GM11168 (cell line): ENCODE measurements around the gene GCSAM.

Source experiments
- in situ Hi-C: fragments of 300-500 bp; cut with MboI; formaldehyde crosslinking; loops from one replicate; pipeline ENCODE4 v1.12.0; 2022; ENCODE audit warnings: low sequenced_read_pairs; ENCODE audit not compliant: unreplicated experiment

The GCSAM gene

DNA sequence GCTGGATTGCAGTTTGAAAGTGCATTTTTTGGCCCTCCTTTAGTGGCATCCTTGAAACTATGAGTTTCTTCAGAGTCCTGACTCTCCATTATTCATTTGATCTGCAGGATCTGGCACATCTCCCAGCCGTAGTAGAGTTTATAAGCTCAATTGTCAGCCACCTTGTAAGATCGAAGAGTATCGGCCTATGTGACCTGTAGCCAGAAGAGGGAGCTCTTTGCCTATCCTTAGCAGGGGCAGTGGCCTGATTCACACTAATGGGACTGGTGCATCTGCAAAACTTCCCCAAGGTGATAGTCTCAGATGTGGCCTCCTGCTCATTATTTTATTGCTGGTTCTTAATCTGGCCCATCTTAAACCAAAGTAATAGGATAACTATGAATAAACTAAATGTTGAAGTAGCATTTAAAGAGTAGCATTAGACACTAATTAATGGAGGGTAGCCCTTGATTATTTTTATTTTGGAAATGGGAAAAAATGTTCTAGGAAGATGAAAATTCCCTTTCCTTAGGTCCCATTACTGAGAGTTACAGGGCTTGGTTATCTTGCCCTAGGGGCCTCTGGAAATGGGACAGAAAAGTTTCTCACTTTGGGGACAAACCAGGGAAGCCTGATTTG, 21.2 kb downstream of the GCSAM start:
- in situ Hi-C loops: loop anchor here (5.0 kb wide), 1 partner anchor 405 kb away; no protein-coding TSS in a partner anchor

- in situ Hi-C loops: no loop called here
Measured at GRCh38 chr3:112109322-112109721, 23.7 kb downstream of the GCSAM start.

- in situ Hi-C loops: no loop called here
Measured at GRCh38 chr3:112104774-112105173, 28.3 kb downstream of the GCSAM start.

DNA sequence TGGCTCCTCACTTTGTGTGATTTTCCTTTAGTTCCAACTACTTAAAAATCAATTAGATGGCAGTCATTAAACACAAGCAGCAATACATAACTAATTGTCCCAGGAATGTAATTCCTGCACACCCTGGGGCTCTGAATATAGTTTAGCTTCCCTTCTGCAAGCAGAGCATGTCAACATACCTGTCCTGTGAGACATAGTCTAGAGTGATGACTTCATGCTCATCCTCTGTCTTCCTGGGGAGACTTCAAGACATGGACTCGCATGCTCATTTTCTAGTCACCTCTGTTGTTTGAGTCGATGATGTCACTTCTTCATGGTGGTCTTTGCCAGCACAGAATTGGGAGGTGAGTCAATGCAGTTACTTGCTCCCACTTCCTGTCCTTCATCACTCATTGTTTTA, 31.1 kb downstream of the GCSAM start:
- in situ Hi-C loops: no loop called here

DNA sequence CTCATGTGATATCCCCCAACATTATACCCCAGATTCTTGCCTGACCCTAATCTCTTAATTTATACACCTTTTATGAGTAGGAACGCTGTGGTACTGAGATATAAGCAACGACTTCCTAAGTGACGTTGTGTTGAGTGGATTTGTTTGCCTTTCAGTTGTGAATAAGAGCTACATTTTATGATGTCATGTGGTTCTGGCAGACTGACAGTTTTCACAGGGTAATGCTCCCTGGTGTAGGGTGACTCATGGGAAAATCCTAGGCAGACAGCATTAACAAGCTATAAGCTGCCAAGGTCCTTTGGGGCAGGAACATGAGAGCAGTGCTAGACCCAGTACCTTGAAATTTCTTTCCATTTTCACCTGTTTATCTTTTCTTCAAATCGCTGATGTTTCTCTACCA, 35.7 kb downstream of the GCSAM start:
- in situ Hi-C loops: no loop called here

GRCh38 chr3:112096176-112096575, 36.9 kb downstream of the GCSAM start:
- in situ Hi-C loops: no loop called here

DNA sequence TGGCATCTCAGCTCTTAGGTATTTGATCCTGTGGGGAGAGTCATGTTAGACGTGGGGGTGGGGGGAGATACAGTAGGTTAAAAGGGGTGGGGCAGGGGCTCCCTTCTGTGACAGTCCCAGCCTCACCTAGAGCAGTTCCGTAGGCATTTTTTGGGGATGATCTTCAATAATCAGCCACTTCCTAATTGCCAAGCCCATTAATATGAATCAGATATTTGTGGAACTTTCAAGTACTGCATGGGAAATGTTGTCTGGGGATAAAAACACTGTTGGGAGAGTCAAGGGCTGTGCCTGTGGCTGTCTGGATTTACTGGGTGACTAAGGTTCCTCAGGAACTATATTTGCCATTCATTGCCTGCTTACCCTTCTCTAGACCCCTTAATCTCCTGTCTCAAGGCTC, 37.3 kb downstream of the GCSAM start:
- in situ Hi-C loops: no loop called here

GRCh38 chr3:112093180-112093522, 39.9 kb downstream of the GCSAM start:
- in situ Hi-C loops: no loop called here

DNA sequence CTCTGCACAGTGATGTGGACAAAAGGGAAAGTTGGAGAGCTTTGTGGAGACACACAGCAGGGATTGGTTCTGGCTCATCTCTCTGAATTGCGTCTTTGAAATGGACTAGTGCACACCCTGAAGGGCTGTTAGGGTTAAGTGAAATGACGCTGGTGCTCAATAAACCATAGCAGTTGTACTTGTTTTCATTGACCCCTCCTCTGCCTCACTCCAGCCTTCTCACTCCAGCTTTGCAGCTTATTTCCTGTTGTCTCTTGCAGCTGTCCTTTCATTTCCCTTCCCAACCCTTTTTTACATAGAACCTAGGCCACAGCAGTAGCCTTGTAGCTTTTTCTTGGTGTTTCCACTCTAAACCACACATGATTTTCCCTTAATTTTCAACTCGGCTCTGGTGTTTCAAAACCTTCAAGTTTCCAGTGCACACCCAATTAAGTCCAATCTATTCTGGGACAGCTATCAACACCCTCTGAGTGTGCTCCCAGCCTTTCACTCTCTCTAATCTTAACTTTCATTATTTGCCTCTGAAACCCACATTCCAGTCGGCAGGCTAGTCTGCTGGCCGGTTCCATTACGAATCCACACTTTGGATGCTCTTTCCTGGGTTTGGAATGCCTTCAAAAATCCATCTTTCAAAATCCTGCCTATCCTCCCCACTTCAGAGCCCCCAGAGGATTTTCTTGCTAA, 40.4 kb downstream of the GCSAM start:
- in situ Hi-C loops: no loop called here

GRCh38 chr3:112090887-112091586, 42.0 kb downstream of the GCSAM start:
- in situ Hi-C loops: no loop called here

DNA sequence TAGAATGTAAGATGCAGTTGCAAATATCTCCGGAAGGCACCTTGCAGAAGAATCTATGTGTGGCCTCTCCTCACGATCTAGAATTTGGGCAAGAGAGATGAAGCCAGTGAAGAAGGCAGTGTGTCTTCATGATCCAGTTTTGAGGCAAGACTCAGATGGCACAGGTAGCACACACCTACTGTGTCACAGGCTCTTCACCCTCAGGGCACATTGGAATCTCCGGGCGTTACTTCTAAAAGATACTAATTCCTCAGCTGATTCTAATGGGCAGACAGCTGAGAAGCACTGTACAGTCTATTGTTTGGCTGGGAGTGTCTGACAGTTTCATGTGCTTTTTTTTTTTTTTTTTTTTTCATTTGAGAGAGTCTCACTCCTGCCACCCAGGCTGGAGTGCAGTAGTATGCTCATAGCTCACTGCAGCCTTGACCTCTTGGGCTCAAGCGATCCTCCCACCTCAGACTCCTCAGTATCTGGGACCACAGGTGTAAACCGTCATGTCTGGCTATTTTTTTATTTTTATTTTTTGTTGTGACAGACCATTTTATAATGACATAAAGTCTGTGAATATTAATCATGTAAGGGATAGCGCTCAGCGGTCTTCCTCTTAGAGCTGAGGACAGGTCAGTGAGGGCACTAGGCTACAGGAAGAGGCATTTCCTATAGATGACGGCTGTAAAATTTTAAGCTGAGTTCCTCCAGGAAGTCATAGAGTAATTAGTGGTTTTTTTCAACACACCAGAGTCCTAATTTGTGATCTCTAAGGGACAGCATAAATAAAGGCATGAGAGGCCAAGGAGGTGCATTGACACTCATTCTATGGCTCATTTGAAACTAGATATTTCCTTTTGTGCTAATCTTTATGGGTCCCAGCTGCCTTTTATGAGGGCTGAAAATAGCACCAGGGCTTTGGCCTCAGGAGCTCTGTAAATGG, 42.8 kb downstream of the GCSAM start:
- in situ Hi-C loops: no loop called here

- in situ Hi-C loops: no loop called here
Measured at GRCh38 chr3:112088944-112089343, 44.1 kb downstream of the GCSAM start.

- in situ Hi-C loops: no loop called here
Measured at GRCh38 chr3:112087746-112088145, 45.3 kb downstream of the GCSAM start.

DNA sequence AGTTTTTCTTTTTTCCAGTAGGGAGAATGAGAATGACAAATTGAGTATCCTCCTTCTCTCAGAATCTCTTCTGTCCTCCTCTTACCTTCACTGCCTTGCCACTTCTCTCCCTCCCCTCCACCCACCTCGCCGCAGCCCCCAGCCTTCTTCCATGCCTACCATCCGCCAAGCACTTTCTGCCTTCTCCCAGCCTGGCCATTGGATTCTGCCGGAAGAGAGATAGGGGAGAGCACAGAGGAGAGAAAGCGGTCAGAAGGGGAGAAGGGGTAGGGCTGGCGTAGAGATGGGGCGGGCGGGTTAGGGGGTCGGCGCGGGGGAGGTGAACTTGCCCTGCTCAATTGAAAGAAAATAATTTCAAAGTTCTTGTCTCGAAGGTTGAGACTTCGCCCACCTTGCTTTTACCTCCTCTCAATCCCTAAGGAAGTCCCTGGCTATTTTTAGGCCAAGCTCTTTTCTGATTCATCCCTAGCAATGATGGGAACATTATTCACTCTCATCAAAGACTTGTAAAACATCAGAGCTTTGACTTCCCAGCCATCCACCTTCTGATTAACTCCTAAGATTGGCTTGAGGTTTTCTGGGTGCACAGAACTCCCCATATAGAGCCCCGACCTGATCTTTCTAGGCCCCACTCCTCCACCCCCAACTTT, 46.0 kb downstream of the GCSAM start:
- in situ Hi-C loops: no loop called here

DNA sequence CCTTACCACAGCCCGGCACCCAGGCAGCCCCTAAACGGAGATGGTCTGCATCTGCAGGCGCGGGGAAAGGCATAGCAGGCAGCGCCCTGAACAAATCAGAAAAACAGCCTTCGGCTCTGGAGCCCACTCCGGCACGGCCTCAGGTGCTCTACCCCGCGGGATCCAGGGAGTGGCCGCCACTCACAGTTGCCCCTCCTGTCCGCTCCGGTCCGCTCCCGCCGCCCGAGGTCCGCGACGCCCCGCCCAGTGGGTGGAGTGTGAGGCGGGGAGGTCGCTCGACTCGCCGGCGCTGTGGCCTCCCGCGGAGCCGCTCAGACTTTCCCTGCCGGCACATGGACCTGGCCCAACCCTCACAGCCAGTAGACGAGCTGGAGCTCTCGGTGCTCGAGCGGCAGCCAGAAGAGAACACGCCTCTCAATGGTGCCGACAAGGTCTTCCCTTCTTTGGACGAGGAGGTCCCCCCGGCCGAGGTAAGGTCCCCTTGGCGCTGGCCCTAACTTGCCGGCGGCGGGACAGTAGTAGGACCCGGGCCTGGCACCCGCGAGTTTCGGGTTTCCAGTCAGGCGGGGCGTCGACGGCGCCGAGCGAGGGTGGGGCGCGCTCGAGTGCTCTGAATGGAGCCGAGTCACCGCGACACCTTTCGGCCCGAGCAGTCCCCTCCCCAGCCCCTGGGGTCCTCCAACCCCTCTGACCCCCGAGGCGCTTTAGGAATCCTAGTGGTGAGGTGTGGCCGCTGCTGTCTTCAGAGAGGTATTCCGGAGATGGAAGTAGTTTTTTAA, 46.8 kb downstream of the GCSAM start, which contains the start of gene C3orf52:
C3orf52 (plus strand) TSS at position 314 of the 779 bp plus-strand sequence; CDS start at position 333, 19 bp downstream.
- in situ Hi-C loops: no loop called here

GRCh38 chr3:112085735-112086075, 47.3 kb downstream of the GCSAM start:
- in situ Hi-C loops: no loop called here

DNA sequence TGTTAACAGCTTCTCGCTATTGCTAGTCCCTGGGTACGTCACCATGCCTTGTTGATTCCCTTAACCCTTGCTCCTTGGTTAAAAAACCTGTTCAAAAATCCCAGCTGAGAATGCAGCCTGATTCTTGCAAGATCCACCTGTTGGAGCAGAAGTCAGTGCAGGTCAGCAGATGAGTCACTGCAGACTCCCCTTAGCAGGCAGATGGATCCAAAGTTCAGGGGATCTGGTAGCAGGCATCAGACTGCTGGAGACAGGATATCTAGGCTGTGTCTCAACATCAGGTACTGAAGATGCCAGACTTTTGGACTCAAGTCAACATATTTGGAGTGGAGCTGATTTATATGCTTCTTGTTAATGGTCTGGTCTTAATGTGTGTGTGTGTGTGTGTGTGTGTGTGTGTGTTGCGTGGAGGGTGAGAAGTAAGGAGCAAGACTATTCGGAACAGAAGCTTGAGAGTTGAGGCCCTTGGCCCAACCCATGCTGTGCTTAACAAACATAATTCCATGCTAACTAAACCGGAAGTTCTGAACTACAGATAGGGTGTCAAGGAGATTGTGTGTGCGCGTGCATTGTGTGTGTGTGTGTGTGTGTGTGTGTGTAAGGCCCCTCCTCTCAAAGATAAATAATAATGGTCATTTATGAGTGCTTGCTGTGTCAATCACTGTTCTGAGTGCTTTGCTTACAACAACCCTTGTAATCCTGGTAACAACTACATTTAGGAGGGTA, 47.9 kb downstream of the GCSAM start:
- in situ Hi-C loops: no loop called here

- in situ Hi-C loops: no loop called here
Measured at GRCh38 chr3:112083239-112083638, 49.8 kb downstream of the GCSAM start.
